Dendritic cell treated with granulocyte-macrophage colony-stimulating factor and Interleukin-4, amounts not matched to agents 40 ng/mL and 50 ng/mL, for 4 days (primary cell): ENCODE results near the gene DHRS7B.

Experiments used
- H3K27ac Mint-ChIP-seq: one replicate; pipeline ENCODE4 v1.8.0; 2022; ENCODE audit warnings: mild to moderate bottlenecking, mixed read lengths
- H3K27me3 Mint-ChIP-seq: one replicate; pipeline ENCODE4 v1.8.0; 2022; ENCODE audit warnings: mild to moderate bottlenecking, mixed read lengths
- H3K36me3 Mint-ChIP-seq: one replicate; pipeline ENCODE4 v1.8.0; 2022; ENCODE audit warnings: low read depth, mixed read lengths
- H3K4me1 Mint-ChIP-seq: one replicate; pipeline ENCODE4 v1.8.0; 2022; ENCODE audit warnings: low read depth, mixed read lengths
- H3K4me3 Mint-ChIP-seq: one replicate; pipeline ENCODE4 v1.8.0; 2022; ENCODE audit warnings: mild to moderate bottlenecking, moderate library complexity, mixed read lengths
- H3K9me3 Mint-ChIP-seq: one replicate; pipeline ENCODE4 v1.8.0; 2022; ENCODE audit warnings: mixed read lengths
- intact Hi-C: fragments of 100-400 bp; cut with micrococcal nuclease; formaldehyde crosslinking; loops from one replicate; pipeline ENCODE4 v1.15.0; 2022

Gene DHRS7B

GRCh38 chr17:21202512-21202911 is 75.7 kb downstream of the DHRS7B start:
- Mint-ChIP-seq H3K27me3 (no peaks in the 10 kb centered on the region), H3K9me3 (no peaks in the 10 kb centered on the region), H3K4me3 (no peak overlapping the region), H3K27ac (no peak overlapping the region), H3K4me1 (peaks cover 46% of the 10 kb centered on the region), H3K36me3 (peaks cover 65% of the 10 kb centered on the region)
- intact Hi-C loops = no loop called here

- H3K27ac Mint-ChIP-seq = no peak overlapping the region
- intact Hi-C loops = no loop called here
- no peaks in the 10 kb centered on the region for H3K27me3 Mint-ChIP-seq
- no peaks in the 10 kb centered on the region for H3K9me3 Mint-ChIP-seq
- peaks cover 68% of the 10 kb centered on the region for H3K36me3 Mint-ChIP-seq
- peaks cover 56% of the 10 kb centered on the region for H3K4me1 Mint-ChIP-seq
- H3K4me3 Mint-ChIP-seq = no peak overlapping the region
Observed at GRCh38 chr17:21204935-21205334, 78.2 kb downstream of the DHRS7B start.

- H3K27me3 Mint-ChIP-seq = no peaks in the 10 kb centered on the region
- H3K4me3 Mint-ChIP-seq = no peak overlapping the region
- H3K27ac Mint-ChIP-seq = no peak overlapping the region
- peaks cover 70% of the 10 kb centered on the region for H3K4me1 Mint-ChIP-seq
- H3K9me3 Mint-ChIP-seq = no peaks in the 10 kb centered on the region
- intact Hi-C loops = no loop called here
- H3K36me3 Mint-ChIP-seq = peaks cover 49% of the 10 kb centered on the region
Observed at GRCh38 chr17:21208352-21208751, 81.6 kb downstream of the DHRS7B start.

- H3K4me1 Mint-ChIP-seq = peaks cover 68% of the 10 kb centered on the region
- H3K4me3 Mint-ChIP-seq = no peak overlapping the region
- intact Hi-C loops = loop anchor here (5.0 kb wide), 3 partner anchors 78 to 167 kb away; partner anchors contain the start of genes DHRS7B and USP22
- H3K27ac Mint-ChIP-seq = peak overlapping the region; percentile 65
- H3K36me3 Mint-ChIP-seq = peaks cover 58% of the 10 kb centered on the region
- H3K27me3 Mint-ChIP-seq = no peaks in the 10 kb centered on the region
- H3K9me3 Mint-ChIP-seq = no peaks in the 10 kb centered on the region
Observed at GRCh38 chr17:21209511-21210175, 82.9 kb downstream of the DHRS7B start.

- Mint-ChIP-seq H3K4me1 (peaks cover 69% of the 10 kb centered on the region), H3K4me3 (peak overlapping the region; percentile 17), H3K9me3 (no peaks in the 10 kb centered on the region), H3K36me3 (peaks cover 57% of the 10 kb centered on the region), H3K27ac (peak overlapping the region; percentile 65), H3K27me3 (no peaks in the 10 kb centered on the region)
- intact Hi-C loops = loop anchor here (5.0 kb wide), 3 partner anchors 77 to 168 kb away; partner anchors contain the start of genes DHRS7B and USP22
Observed at GRCh38 chr17:21210411-21211076, 83.8 kb downstream of the DHRS7B start.

GRCh38 chr17:21211825-21212479 is 85.2 kb downstream of the DHRS7B start:
- Mint-ChIP-seq H3K27me3 (no peaks in the 10 kb centered on the region), H3K4me1 (peaks cover 70% of the 10 kb centered on the region), H3K9me3 (no peaks in the 10 kb centered on the region), H3K36me3 (peaks cover 52% of the 10 kb centered on the region), H3K27ac (no peak overlapping the region), H3K4me3 (no peak overlapping the region)
- intact Hi-C loops = loop anchor here (5.0 kb wide), 3 partner anchors 75 to 170 kb away; partner anchors contain the start of genes DHRS7B and USP22

- peak overlapping the region; percentile 93 for H3K27ac Mint-ChIP-seq
- peaks cover 70% of the 10 kb centered on the region for H3K4me1 Mint-ChIP-seq
- no peaks in the 10 kb centered on the region for H3K9me3 Mint-ChIP-seq
- intact Hi-C loops = loop anchor here (5.0 kb wide), 3 partner anchors 74 to 171 kb away; partner anchors contain the start of genes DHRS7B and USP22
- H3K4me3 Mint-ChIP-seq = peak overlapping the region; percentile 87
- H3K27me3 Mint-ChIP-seq = no peaks in the 10 kb centered on the region
- peaks cover 60% of the 10 kb centered on the region for H3K36me3 Mint-ChIP-seq
Observed at GRCh38 chr17:21212826-21213637, 86.3 kb downstream of the DHRS7B start.

GRCh38 chr17:21213638-21214014 is 86.9 kb downstream of the DHRS7B start:
- intact Hi-C loops = loop anchor here (1.0 to 5.0 kb wide), 4 partner anchors 40 to 171 kb away; partner anchors contain the start of genes DHRS7B, NATD1 and USP22
- Mint-ChIP-seq H3K27ac (peak overlapping the region; percentile 93), H3K27me3 (no peaks in the 10 kb centered on the region), H3K9me3 (no peaks in the 10 kb centered on the region), H3K4me3 (peak overlapping the region; percentile 87), H3K36me3 (peaks cover 55% of the 10 kb centered on the region), H3K4me1 (peaks cover 67% of the 10 kb centered on the region)

- Mint-ChIP-seq H3K4me1 (peaks cover 67% of the 10 kb centered on the region), H3K27me3 (no peaks in the 10 kb centered on the region)
Observed at GRCh38 chr17:21214015-21214776, 87.4 kb downstream of the DHRS7B start, which contains the start of gene TMEM11. Gene TMEM11, minus strand, starts transcription at chr17:21214161. Its CDS starts 9 bp downstream, at chr17:21214152.

GRCh38 chr17:21214777-21215541 is 88.2 kb downstream of the DHRS7B start:
- Mint-ChIP-seq H3K36me3 (peaks cover 42% of the 10 kb centered on the region), H3K27me3 (no peaks in the 10 kb centered on the region), H3K27ac (peak overlapping the region; percentile 93), H3K9me3 (no peaks in the 10 kb centered on the region), H3K4me3 (peak overlapping the region; percentile 87), H3K4me1 (peaks cover 64% of the 10 kb centered on the region)
- intact Hi-C loops = loop anchor here (1.0 to 5.0 kb wide), 4 partner anchors 38 to 173 kb away; partner anchors contain the start of genes DHRS7B, NATD1 and USP22

More at GRCh38 chr17:21214015-21214776, 87.4 kb downstream of the DHRS7B start, which contains the start of gene TMEM11:
- H3K4me3 Mint-ChIP-seq = peak within 1 kb of the TSS; percentile 87
- intact Hi-C loops = loop anchor here (1.0 to 5.0 kb wide), 4 partner anchors 39 to 172 kb away; partner anchors contain the start of genes DHRS7B, NATD1 and USP22
- H3K36me3 Mint-ChIP-seq = peaks cover 49% of the 10 kb centered on the region
- H3K27ac Mint-ChIP-seq = peak within 1 kb of the TSS; percentile 93
- no peaks in the 10 kb centered on the region for H3K9me3 Mint-ChIP-seq

- H3K4me3 Mint-ChIP-seq = peak overlapping the region; percentile 87
- intact Hi-C loops = no loop called here
- H3K27me3 Mint-ChIP-seq = no peaks in the 10 kb centered on the region
- H3K4me1 Mint-ChIP-seq = peaks cover 54% of the 10 kb centered on the region
- peaks cover 37% of the 10 kb centered on the region for H3K36me3 Mint-ChIP-seq
- H3K27ac Mint-ChIP-seq = peak overlapping the region; percentile 93
- no peaks in the 10 kb centered on the region for H3K9me3 Mint-ChIP-seq
Observed at GRCh38 chr17:21215935-21216334, 89.2 kb downstream of the DHRS7B start.

GRCh38 chr17:21217346-21217745 is 90.6 kb downstream of the DHRS7B start:
- H3K36me3 Mint-ChIP-seq = peaks cover 50% of the 10 kb centered on the region
- no peak overlapping the region for H3K4me3 Mint-ChIP-seq
- peaks cover 47% of the 10 kb centered on the region for H3K4me1 Mint-ChIP-seq
- H3K27ac Mint-ChIP-seq = no peak overlapping the region
- intact Hi-C loops = no loop called here
- peaks cover 7% of the 10 kb centered on the region for H3K9me3 Mint-ChIP-seq
- no peaks in the 10 kb centered on the region for H3K27me3 Mint-ChIP-seq
